ENCODE results near the gene NDE1.
"Not testable (repeated sequence)": the region's sequence is repeated elsewhere in the genome, so short reads cannot be mapped to it uniquely, and the experiment has no call there.

Gene NDE1

DNA sequence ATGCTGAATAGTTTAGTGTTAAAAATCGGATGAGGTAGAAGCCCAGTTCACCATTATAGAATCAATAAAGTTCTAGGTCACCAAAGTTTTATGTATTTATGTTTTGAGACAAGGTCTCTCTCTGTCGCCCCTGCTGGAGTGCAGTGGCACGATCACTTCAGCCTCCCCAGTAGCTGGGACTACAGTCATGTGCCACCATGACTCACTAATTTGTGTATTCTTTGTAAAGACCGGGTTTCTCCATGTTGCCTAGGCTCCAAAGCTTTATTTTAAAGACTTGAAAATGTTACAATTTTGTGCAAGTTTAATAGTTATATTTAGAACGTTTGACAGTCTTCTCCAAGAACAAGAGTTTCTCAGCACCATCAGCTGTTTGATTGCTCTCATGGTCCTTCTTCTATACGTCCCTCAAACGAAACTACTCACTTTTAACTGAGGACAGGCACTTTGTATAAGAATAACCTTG, 32.1 kb downstream of the NDE1 start:
- TF ChIP-seq ZNF274 (IDR thresholded peaks at IDR 0.05; ENCODE audit: low read depth, low read length) = no peak
- H3K4me3 ChIP-seq (ENCODE audit: low read length) = no peak overlapping the region

DNA sequence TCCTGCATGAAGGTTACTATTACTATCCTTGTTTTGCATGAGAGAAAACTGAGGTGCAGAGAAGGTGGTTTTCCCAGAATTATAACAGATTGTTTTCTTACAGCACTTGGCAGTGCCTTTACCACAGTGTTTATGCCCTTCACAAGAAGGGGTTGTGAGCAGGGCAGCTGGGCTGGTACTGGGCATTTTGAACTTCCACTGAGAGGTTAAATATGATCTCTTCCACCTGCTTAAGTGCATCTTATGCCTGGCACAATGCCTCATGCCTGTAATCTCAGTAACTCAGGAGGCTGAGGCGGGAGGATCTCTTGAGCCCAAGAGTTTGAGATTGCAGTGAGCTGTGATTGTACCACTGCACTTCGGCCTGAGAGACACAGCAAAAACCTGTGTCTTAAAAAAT, 36.2 kb downstream of the NDE1 start:
- no peak for TF ChIP-seq ZNF274 (IDR thresholded peaks at IDR 0.05; ENCODE audit: low read depth, low read length)
- no peak overlapping the region for H3K4me3 ChIP-seq (ENCODE audit: low read length)

DNA sequence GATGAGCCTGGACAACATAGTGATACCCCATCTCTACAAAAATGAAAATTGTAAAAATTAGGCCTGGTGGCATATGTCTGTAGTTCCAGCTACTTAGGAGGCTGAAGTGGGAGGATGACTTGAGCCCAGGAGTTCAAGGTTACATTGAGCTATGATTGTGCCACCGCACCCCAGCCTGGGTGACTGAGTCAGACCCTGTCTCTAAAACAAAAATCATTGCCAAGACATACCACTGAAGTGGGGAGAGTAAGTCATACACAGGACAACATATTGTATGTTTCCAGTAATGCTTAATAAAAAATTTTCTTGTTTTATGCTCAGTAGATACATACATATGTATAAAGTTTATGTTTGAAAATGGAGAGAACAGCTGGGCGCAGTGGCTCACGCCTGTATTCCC, 39.2 kb downstream of the NDE1 start:
- H3K4me3 ChIP-seq (ENCODE audit: low read length) = no peak overlapping the region
- TF ChIP-seq ZNF274 (IDR thresholded peaks at IDR 0.05; ENCODE audit: low read depth, low read length) = no peak

DNA sequence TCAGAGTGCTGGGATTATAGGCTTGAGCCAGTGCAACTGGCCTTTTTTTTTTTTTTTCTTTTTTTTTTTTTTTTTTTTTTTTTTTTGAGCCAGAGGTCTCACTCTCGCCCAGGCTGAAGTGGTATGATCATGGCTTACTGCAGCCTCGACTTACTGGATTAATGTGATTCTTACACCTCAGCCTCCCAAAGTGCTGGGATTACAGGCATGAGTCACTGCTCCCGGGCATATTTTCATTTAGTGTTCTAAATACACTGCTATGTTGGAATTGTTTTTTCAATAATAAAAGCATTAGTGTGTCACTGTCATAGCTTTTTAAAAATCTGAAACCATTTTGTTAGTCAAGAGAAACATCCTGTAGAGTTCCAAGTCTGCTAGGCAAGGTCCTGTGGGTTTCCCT, 40.3 kb downstream of the NDE1 start:
- TF ChIP-seq ZNF274 (IDR thresholded peaks at IDR 0.05; ENCODE audit: low read depth, low read length) = no peak

DNA sequence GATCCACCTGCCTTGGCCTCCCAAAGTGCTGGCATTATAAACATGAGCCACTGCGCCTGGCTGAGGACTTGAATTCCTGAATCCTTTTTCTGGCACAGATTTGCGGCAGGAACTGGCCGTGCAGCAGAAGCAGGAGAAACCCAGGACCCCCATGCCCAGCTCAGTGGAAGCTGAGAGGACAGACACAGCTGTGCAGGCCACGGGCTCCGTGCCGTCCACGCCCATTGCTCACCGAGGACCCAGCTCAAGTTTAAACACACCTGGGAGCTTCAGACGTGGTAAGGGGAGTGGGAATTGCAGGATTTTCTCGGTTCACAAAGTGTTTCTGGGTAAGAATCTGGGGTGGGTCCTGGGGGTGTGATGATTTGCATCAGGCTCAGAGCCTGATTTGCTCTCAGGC, 41.0 kb downstream of the NDE1 start:
- no peak for TF ChIP-seq ZNF274 (IDR thresholded peaks at IDR 0.05; ENCODE audit: low read depth, low read length)
- no peak overlapping the region for H3K4me3 ChIP-seq (ENCODE audit: low read length)

More for the DNA sequence above, 40.3 kb downstream of the NDE1 start:
- no peak overlapping the region for H3K4me3 ChIP-seq (ENCODE audit: low read length)

DNA sequence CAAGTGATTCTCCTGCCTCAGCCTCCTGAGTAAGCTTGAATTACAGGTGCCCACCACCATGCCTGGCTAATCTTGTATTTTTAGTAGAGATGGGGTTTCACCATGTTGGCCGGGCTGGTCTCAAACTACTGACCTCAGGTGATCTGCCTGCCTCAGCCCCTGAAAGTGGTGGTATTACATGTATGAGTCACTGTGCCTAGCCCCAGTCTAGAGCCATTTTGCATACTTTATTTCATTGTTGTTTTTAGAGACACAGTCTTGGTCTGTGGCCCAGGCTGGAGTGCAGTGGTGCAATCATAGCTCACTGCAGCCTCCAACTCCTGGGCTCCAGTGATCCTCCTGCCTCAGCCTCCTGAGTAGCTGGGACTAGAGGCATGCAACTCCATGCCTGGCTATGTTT, 42.5 kb downstream of the NDE1 start:
- H3K4me3 ChIP-seq (ENCODE audit: low read length) = not testable (repeated sequence)

DNA sequence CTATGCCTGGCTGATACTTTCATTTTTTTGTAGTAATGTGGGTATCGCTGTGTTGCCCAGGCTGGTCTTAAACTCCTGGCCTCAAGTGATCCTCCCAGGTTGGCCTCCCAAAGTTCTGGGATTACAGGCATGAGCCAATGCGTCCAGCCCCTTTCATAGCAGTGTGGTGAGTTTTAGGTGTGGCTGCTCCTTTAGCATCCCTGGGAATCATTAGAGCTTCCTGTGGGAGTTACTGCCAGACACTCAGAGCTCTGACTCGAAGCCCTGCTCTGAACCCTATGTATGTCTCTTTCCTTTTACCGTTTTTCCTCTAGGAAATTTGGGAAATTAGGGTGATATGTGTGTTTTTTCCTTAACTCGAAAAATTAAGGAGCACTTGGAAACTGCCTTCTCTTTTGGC, 44.5 kb downstream of the NDE1 start:
- H3K4me3 ChIP-seq (ENCODE audit: low read length) = no peak overlapping the region
- no peak for TF ChIP-seq ZNF274 (IDR thresholded peaks at IDR 0.05; ENCODE audit: low read depth, low read length)

DNA sequence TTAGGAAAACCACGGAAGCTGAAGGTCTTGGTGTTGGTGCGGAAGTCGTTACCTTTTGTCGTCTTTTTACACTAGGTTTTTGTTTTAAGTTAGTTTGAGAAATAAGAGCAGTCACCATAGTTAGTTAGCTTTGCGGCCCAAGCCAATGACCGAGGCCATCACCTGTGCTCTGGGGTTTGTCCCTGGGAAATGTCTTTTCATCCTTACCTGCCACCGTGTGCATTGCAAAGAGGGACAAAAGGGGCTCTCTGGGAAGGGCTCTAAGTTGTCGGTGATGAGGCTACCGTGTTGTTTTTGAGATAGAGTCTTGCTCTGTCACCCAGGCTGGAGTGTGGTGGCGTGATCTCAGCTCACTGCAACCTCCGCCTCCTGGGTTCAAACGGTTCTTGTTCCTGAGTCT, 49.8 kb downstream of the NDE1 start:
- H3K4me3 ChIP-seq (ENCODE audit: low read length) = no peak overlapping the region
- TF ChIP-seq ZNF274 (IDR thresholded peaks at IDR 0.05; ENCODE audit: low read depth, low read length) = no peak

DNA sequence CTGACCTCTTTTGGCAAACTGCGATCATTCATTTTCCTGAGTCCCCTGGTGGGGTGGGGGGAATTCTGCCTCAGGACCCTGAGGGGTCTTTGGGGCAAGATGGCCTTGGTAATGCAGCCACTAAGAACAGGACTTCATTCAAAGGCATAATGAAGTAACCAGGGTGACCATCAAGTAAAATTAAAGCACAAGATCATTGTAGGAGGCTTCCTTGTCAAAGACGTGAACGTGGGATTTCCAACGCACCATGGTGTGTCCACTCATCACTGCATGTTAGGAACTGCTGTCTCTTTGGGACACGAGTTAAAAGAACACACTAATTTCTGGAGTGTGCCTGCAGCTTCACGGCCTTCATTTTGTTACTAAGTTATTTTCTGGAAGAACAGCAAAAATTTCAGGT, 51.3 kb downstream of the NDE1 start:
- no peak for TF ChIP-seq ZNF274 (IDR thresholded peaks at IDR 0.05; ENCODE audit: low read depth, low read length)
- no peak overlapping the region for H3K4me3 ChIP-seq (ENCODE audit: low read length)

DNA sequence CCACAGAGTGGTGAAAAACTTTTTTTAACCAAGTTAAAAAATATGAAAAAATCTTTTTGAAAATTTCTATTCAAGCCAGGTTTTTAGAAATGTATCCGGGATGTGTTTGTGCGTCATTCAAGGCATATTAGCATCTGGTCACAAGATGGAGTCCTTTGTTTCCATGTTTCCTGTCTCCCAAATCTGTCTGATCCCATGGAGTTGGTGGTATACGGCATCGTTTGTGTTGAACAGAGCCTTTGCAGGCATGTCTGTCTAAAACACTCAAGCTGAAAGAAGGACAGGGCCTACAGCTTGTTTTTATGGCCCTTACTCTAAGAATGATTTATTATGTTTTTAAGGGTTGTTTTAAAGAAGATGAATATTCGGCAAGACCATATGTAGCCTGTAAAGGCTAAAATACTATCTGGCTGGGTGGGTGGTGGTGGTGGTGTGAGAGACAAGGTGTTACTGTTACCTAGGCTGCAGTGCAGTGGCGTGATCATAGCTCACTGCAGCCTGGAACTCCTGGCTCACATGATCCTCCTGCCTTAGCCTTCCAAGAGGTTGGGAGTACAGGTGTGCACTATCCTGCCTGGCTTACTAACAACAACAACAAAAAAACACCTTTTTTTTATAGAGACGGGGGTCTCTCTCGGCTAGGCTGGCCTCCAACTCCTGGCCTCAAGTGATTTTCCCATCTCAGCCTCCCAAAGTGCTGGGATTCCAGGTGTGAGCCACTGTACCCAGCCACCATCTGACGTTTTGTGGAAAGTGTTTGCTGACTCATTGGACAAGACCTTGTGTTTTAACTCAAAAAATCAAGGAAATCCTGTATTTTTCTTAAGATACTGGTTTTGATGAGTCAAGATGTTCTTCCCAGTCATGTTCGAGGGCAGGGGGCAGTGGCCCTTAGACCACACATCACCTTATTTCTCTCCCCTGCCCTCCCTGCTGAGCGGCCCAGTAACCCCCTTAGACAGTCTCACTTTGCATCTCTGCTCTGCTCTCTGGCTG, 52.2 kb downstream of the NDE1 start:
- no peak overlapping the region for H3K4me3 ChIP-seq (ENCODE audit: low read length)
- no peak for TF ChIP-seq ZNF274 (IDR thresholded peaks at IDR 0.05; ENCODE audit: low read depth, low read length)

DNA sequence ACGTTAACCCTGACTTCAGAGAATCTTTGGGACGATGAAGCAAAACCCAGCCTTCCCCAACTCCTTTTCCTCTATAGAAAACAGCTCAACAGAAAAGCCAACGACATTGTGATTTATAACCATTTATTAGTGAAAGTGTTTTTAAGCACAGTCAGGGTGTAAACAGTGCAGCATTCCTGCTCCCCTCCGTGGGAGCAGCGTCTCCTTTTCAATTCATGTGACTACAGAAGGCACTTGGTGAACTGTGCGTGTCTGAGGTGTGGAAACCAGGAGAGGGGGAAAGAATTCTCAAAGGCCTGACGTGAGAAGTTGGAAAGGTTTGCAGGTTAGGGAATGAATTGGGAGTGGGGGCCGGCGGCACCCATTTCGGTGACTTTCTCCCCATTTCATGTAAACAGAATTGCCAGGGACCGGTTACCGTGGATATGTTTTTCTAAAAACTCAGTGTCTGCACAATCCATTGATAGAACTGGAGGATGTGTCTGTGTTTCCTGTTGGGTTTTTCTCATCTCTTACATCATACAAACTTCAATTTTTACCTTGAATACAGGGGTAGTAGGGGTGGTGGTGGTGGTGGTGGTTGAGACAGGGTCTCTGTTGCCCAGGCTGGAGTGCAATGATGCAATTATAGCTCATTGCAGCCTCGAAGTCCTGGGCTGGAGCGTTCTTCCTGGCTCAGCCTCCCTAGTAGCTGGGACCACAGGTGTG, 53.1 kb downstream of the NDE1 start:
- no peak for TF ChIP-seq ZNF274 (IDR thresholded peaks at IDR 0.05; ENCODE audit: low read depth, low read length)

DNA sequence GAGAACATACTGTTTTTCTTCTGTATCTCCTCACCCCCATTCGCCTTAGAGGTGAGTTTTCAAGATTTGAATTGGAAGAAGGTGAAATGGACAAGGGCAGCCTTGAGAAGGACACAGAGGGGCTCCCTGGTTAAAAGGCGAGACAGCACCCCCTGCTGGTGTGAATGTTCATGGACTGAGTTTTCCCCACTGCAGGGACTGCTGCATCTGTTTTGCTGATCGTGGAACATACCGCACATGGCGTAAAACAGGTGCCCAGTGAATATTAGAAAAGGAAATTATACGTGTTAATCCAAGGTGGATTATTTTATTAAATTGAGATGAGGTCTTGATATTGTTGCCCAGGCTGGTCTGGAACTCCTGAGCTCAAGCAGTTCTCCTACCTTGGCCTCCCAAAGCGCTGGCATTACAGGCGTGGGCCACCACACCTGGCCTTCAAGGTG, 54.5 kb downstream of the NDE1 start:
- no peak for TF ChIP-seq ZNF274 (IDR thresholded peaks at IDR 0.05; ENCODE audit: low read depth, low read length)
- H3K4me3 ChIP-seq (ENCODE audit: low read length) = no peak overlapping the region

More for the DNA sequence above, 53.1 kb downstream of the NDE1 start:
- H3K4me3 ChIP-seq (ENCODE audit: low read length) = no peak overlapping the region

DNA sequence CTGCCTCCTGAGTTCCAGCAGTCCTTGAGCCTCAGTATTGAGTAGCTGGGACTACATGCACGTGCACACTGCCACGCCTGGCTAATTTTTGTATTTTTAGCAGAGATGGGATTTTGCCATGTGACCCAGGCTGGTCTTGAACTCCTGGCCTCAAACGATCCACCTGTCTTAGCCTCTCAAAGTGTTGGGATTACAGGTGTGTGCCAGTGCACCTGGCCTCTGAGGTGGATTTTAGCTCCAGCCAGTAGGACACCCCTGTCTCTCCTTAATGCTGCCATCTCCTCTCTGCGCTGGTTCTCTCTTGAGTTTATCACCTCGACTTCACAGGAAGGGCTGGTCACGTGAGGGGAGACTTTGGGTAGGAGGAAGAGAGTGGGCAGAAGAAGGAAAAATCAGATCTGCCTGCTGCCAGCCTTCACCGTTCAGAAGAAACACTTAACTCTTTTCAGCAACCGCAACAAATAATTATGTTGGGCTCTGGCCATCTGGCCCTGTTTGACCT, 55.1 kb downstream of the NDE1 start:
- TF ChIP-seq ZNF274 (IDR thresholded peaks at IDR 0.05; ENCODE audit: low read depth, low read length) = no peak
- H3K4me3 ChIP-seq (ENCODE audit: low read length) = no peak overlapping the region

DNA sequence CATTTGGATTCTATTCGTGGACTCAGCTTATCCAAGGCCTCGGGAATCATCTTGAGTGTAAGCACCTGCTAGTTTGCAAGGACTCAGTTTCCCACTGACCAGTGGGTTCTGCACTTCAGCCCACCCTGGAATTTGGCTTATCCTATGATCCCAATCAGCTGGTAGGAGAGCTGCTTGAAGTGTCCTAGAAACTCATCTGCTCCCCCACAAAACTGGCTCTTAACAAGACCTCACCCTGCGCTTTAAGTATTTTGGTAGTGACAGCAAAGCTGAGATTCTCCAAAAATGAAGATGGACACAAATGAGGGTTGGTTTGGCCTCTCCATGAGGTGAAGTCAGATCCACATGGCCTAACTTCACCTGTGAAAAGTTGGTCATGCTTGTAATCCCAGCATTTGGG, 57.3 kb downstream of the NDE1 start:
- TF ChIP-seq ZNF274 (IDR thresholded peaks at IDR 0.05; ENCODE audit: low read depth, low read length) = no peak

DNA sequence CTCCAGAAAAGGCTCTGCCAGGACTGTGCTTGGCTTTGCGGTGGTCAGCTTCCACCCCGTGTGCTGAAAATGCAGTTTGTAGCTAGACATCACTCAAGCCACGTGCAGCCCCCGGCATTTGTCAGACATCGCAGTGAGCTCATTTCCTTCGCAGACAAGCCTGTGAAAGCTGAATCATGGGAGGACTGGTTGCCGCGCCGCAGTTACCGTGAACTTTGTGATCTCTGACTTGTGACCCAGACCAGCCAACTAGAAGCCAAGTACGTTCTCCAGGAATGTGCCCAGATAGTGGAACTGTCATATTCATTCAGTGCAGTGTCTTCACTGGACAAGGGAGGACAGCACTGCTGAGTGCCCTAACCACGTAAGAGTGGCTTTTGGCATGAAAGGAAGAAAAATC, 58.1 kb downstream of the NDE1 start:
- no peak overlapping the region for H3K4me3 ChIP-seq (ENCODE audit: low read length)
- no peak for TF ChIP-seq ZNF274 (IDR thresholded peaks at IDR 0.05; ENCODE audit: low read depth, low read length)

More for the DNA sequence above, 57.3 kb downstream of the NDE1 start:
- H3K4me3 ChIP-seq (ENCODE audit: low read length) = no peak overlapping the region

All from GM08714 (cell line).